SKM-1 (cell line): ENCODE data around the gene ARMC10.
"Not testable (repeated sequence)": the region's sequence is repeated elsewhere in the genome, so short reads cannot be mapped to it uniquely, and the experiment has no call there.

ENCODE experiments used
- DNase-seq: peaks from one replicate; lab custom pipeline; 2025; ENCODE audit not compliant: unreplicated experiment; lab: John Stamatoyannopoulos, UW

Gene ARMC10

DNA sequence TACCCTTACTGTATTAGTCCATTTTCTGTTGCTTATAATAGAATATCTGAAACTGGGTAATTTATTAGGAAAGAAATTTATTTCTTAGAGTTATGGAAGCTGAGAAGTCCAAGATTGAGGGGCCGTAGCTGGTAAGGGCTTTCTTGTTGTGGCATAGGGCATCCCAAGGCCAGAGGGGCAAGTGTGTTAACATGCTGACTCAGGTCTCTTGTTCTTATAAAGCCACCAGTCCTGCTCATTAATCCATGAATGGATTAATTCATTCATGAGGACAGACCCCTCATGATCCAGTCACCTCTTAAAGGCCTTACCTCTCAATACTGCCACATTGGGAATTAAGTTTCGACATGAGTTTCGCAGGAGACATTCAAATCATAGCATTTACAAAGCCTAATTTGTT lies 2.4 kb downstream of the ARMC10 start:
- no peak for DNase-seq

DNA sequence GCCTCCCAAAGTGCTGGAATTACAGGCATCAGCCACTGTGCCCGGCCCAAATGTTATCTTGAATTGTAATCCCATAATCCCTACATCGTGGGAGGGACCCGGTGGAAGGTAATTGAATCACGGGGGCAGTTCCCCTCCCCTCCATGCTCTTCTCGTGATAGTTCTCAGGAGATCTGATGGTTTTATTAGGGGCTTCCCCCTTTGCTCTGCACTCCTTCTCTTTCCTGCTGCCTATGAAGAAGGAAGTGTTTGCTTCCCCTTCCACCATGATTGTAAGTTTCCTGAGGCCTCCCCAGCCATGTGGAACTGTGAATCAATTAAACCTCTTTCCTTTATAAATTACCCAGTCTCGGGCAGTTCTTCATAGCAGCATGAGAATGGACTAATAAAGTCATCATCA lies 3.3 kb downstream of the ARMC10 start:
- DNase-seq, result not testable (repeated sequence)

DNA sequence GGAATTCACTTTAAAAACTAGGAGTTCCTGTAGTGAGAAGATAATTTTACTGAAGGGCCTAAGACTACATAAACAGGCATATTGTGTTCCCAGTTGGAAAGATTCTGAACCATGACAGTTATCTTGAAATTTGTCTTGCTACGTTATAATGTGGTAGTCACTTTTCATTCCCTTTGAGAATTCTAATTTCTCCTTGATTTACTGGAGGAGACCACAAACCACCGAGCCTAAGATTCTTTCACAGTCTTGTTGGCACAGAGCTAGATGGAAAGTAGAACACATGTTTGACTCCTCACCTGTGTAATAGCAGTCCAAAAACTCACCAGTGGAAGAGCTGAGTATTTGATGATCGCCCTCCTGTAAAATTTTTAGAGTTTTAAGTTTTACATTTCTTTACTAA lies 4.9 kb downstream of the ARMC10 start:
- no peak for DNase-seq

DNA sequence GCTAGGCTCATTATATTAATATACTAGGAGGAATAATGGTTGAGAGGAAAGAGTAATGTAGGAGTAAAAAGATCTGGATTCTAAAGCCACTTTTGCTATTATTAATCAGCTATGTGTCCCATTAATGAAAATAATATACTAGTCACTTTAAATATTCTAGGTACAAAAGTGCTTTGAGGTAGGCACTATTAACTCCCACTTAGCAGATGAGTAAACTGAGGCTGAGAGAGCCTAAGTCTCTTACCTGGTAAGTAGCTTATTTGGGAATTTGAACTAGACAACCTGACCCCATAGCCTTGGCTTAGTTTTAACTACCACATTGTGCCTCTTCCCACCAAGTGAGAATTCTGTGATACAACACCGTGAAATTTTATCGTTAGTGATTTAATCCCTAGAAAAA lies 6.0 kb downstream of the ARMC10 start:
- DNase-seq, result no peak

DNA sequence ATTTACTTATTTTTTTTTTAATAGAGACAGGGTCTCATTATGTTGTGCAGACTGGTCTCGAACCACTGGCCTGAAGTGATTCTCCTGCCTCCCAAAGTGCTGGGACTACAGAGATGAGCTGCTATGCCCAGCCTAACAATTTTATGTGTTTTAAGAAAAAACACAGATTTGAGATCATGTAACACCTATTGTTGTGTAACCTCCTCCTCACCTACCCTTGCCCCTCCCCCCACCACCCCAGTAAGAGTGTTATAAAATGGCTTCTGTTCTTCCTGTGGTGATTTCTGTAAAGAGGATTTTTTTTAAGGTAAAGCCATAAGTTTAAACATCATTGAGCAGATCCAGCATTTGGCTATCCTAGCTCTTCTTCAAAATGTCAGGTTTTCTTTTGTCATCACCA lies 7.6 kb downstream of the ARMC10 start:
- no peak for DNase-seq

DNA sequence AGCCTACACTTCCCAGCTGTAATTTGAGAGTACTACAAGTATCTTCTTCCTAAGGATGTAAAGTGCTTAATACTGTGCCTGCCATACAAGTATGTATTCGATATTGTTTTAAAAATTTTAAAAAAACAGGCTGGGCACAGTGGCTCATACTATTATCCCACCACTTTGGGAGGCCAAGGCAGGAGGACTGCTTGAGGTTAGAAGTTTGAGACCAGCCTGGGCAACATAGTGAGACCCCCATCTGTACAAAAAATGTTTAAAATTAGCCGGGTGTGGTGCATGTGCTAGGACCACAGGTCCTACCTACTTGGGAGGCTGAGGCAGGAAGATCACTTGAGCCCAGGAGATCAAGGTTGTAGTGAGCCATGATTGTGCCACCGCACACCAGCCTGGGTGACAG lies 8.3 kb downstream of the ARMC10 start:
- DNase-seq, result no peak

DNA sequence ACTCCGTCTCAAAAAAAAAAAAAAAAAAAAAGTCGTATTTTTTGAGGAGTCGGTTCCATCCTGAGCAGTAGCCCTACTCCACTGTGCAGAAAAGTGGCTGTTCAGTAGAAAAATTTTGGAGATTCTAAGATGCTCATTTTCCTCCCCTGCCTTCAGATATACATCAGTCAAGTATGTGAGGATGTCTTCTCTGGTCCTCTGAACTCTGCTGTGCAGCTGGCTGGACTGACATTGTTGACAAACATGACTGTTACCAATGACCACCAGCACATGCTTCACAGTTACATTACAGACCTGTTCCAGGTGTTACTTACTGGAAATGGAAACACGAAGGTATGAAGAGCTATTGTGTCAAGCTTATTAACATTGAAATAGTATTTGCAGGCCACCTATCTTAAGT lies 17.4 kb downstream of the ARMC10 start:
- DNase-seq, result not testable (repeated sequence)

DNA sequence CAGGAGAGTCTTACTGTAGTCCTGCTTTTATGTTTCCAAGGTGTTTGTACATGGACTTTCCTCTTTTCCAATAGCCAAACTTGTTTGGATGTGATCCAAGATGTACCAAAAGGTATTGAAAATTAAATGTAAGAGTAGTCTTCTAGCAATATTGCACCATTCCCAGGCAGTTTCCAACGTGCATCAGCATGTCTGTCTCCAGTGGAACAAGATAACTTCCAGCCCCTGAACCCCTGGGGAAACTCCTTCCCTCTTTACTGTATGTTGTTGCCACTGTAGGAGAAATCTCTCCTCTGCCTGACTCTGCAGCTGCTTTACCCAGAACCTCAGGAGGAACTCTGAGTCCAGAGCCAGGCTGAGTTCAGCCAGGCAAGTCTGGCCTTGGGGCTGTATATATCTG lies 18.5 kb downstream of the ARMC10 start:
- DNase-seq, result no peak

DNA sequence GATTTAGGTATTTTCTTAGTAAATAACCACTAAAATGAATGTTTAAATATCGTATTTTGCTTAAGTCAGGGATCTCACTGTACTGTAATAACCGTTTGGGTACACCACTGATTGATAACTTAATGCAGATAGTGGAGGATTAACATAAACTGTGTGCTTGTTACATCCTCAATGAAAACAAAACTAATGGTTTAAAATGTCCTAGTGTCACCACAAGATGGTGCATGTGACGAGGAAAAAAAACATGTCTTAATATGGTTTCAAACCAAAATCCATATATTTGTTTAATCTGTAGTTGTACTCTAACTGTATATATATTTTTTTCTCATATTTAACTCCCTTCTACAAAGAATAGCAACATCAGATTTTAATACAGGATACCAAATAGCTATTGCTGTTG lies 19.2 kb downstream of the ARMC10 start:
- no peak for DNase-seq

DNA sequence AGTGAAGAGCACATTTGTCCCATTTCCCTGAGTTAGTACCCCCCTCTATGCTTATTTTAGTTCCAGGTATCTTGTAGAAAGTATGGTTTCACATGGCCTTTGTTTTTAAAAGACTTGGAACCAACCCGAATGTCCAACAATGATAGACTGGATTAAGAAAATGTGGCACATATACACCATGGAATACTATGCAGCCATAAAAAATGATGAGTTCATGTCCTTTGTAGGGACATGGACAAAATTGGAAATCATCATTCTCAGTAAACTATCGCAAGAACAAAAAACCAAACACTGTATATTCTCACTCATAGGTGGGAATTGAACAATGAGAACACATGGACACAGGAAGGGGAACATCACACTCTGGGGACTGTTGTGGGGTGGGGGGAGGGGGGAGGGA lies 20.6 kb downstream of the ARMC10 start:
- DNase-seq, result not testable (repeated sequence)

DNA sequence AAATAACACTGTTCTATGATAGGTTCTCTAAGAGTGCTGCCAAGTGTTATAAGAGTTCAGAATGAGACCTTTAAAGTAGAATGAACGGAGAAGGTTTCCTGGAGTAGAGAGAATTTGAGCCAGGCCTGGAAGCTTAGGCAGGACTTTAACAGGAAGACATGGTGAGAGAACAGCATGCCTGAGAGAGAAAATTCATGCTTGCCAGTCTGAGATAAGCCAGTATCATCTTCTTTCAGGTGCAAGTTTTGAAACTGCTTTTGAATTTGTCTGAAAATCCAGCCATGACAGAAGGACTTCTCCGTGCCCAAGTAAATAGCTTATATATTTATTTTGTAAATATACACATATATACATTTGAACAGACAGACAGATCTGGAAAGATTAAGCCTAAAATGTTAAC lies 22.1 kb downstream of the ARMC10 start:
- DNase-seq, result no peak

DNA sequence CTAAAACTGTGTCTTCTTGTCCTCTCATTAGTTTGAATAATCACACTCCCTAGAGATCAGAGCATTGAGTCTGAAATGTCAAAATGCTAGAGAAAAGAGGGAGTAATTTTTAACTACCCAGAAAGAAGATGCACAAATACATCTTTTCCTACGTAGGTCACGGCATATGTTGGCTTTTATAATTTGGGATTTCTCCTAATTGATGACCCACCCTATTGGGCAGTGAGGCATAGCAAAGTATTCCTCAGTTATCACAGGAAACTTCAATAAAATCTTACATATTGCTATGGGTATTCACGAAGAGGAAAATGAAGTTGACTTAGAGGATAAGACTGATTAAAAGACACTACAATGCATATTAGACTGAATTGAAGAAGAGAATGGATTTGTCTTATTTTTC lies 25.4 kb downstream of the ARMC10 start:
- DNase-seq, result no peak

DNA sequence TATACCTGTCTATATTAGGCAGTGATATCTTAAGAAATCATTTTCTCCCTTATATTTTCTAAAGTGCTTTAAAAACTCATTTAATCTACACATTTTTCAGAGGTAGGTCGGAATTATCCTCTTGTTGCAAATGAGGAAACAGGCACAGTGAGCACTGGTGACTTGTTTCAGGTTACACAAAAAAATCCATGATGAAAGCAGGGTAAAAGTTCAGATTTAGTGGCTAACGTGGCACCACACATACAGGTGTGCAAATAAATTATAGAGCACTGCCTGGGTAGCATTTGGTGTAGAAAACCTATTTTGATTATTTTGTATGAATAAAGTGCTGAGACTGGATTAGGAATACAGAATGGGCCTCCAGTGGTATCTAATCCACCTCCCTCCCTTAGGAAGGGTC lies 26.6 kb downstream of the ARMC10 start:
- no peak for DNase-seq

DNA sequence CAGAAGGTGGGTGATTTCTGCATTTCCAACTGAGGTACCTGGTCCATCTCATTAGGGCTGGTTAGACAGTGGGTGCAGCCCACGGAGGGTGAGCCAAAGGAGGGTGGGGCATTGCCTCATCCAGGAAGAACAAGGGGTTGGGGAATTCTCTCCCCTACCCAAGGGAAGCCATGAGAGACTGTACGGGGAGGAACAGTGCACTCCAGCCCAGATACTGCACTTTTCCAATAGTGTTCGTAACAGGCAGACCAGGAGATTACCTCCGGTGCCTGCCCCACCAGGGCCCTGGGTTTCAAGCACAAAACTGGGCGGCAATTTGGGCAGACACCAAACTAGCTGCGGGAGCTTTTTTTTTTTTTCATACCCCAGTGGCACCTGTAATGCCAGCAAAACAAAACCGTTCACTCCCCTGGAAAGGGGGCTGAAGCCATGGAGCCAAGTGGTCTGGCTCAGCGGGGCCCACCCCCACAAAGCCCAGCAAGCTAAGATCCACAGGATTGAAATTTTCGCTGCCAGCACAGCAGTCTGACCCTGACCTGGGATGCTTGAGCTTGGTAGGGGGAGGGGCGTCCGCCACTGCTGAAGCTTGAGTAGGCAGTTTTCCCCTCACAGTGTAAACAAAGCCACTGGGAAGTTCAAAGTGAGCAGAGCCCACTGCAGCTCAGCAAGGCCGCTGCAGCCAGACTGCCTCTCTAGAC lies 31.2 kb downstream of the ARMC10 start:
- DNase-seq, result no peak

DNA sequence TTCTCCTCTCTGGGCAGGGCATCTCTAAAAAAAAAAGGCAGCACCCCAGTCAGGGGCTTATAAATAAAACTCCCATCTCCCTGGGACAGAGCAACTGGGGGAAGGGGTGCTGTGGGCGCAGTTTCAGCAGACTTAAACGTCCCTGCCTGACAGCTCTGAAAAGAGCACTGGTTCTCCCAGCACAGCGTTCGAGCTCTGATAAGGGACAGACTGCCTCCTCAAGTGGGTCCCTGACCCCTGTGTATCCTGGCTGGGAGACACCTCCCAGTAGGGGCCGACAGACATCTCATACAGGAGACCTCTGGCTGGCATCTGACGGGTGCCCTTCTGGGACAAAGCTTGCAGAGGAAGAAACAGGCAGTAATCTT lies 31.7 kb downstream of the ARMC10 start:
- DNase-seq, result not testable (repeated sequence)

DNA sequence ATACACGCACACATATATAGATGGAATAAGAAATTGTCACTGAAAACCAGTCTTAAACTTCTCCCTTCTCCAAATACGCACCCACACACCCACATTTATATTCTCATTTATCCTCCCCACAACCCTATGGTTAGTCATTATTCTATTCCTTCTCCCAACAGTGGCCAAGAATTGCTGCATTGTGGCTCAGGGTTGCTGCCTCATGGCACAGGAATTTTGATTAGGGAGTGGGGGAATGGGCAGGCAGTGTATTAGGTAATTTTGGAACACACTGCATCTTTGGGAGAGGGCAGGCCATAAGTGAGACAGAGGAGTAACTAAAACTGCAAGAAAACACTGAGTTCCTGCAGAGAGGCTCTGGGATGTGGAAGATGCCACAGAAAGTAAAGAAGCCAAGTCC lies 38.2 kb downstream of the ARMC10 start:
- DNase-seq, result no peak

DNA sequence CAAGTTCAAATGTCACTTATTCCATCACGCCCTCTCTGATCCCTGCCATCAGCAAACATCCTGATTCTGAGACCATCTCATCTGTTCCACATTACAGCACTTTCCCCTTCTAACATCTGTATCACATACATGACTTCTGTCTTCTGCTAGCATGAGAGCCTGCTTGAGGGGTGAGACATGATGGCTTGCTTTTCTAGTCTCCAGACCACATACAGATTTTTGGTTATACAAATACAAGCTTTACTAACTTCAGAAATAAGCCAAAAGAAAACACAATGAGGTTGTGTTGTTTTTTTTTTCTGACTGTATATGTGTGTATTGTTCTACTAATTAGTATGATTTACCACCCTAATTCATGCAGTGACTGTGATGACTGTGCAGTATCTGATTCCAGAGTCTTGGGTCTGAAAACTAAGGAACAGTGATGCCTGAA lies 39.7 kb downstream of the ARMC10 start:
- no peak for DNase-seq

DNA sequence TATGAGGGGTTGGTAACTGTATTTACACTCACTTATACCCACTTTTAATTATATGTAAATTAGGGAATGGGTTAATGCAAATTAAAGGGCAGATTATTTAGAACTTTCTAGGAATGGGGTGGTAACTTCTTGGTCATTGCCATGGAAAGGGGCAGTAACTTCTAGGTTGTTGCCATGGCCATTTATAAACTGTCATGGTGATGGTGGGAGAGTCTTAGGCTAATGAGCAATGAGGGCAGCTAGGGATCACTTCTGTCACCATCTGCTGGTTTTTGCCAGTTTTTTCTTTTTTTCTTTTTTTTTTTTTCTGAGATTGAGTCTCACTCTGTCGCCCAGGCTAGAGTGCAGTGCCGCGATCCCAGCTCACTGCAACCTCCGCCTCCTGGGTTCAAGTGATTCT lies 40.8 kb downstream of the ARMC10 start:
- DNase-seq, result no peak

DNA sequence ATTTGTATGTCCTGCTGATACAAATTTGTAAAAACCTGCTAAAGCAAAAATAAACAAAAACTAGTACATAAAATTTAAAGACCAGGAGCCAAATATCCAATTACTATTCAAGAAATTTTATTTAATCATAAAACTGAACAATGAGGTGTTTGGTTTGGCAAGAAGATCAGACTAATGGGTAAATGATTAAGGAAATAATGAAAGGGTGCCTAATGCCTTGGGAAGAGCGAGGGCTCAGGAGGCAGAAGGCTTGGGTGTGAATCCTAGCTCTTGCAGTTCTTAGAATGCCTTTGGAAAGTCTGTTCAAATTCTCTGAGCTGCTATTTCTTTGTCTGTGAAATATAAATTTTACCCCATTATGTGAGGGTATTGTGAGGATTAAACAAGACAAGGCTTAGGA lies 41.6 kb downstream of the ARMC10 start:
- no peak for DNase-seq

DNA sequence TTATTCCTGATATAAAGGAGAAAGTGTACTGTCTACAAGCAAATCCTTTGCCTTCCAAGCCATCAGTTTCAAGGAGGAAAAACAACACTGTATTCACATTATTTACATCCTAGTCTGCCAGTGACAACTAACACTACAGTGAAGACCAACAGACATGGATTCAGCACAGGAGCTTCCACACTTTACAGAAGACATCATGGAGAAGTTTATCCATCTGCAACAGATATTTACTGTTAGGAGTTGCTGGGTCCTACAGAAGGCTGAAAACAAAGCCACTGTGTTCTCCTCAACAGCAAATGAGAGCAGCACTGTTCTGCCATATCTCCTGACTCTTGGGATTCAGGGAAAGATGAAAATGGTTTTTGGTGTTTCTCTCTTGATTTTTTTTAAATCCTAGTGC lies 42.1 kb downstream of the ARMC10 start:
- DNase-seq, result no peak

DNA sequence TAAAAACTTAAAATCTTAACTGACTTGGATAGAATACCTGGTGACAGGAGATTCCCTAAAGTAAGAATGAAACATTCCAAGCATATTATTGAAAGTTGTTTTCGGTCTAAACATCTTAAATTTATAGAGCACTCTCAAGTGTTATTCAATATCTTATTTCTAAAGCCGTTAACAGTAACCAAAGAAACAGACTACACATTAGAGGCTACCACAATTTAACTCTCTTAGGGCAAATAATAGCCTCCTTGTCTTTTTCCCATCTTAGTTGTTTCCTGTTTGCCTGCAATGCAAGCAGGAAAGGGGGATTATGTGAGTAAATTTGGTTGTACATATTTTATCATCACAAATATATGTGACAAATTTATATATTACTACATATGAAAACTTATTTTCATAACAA lies 42.5 kb downstream of the ARMC10 start:
- no peak for DNase-seq

DNA sequence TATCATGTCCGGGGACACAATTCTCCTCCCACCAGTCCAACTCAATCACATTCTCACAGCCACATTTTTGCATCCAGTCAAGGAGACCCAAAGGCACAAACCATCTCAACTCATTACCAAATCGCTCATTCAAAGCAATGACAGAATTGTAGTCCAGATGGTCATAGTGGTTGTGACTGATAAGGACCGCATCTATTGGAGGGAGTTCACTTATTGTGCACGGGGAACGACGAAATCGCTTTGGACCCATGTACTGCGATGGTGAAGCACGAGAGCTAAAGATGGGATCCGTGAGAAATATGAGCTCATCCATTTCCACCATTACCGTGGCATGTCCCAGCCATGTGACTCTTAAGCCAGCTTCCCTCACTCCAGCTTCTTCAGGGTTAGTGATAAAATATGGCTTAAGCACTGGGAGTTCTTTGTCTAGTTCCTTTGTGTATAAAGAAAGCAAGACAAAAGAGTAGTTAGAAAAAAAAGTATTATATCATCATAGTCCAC lies 44.9 kb downstream of the ARMC10 start:
- DNase-seq, result no peak

DNA sequence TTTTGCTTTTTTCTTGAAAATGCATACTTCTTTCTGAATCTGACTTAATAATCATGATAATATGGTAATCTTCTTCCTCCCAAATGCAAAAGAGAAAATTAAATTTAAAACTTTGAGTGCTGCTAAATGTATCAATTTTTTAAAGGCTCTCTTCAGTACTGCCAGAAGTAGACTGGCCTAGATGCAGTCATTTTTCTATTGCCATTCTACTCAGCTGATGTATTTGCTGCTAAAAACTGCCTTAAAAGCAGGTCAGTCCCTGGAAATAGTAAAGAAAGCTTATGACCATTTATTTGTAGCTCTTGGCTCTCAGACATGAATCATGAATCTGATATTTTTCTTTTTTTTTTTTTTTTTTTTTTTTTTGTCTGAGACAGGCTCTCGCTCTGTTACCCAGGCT lies 45.4 kb downstream of the ARMC10 start:
- DNase-seq, result no peak
